K562 (cell line): ENCODE measurements around the gene NRXN2. TPM values are rescaled to one million over a fixed set of nuclear protein-coding genes. Genes with fewer than 3 reads are reported as not detected.

Experiments
- ATAC-seq: fragments of 200-7000 bp; cut with Tn5 transposase; 3 replicates; pipeline ENCODE4 v1.9.1; 2020; ENCODE audit warnings: moderate library complexity
- BruUV-seq: library from RNA; stranded (reverse); fragments of 400-500 nt; replicated peaks from 2 replicates; lab custom pipeline; 2021; lab: Mats Ljungman, UMichigan
- CTCF ChIA-PET: fragments of 300-600 bp; formaldehyde crosslinking; extraction: SDS; loops from one replicate; lab custom pipeline; 2021; ENCODE audit warnings: low intra/inter-chr PET ratio; lab: Yijun Ruan, JAX
- POLR2A ChIA-PET: fragments of 300-600, 350-650 bp; sonication (Branson Sonifier 250); formaldehyde crosslinking; extraction: SDS; loops from one replicate; lab custom pipeline; 2021; ENCODE audit warnings: antibody characterized with exemption, inconsistent platforms; lab: Yijun Ruan, JAX
- DNase-seq, 4 experiments: peaks; one replicate each; pipeline versions ENCODE4 v3.0.0 to v3.0.0-alpha.2; 2011 to 2018; ENCODE audit warnings: low spot score in 3 of 4, mixed read lengths in 3 of 4; ENCODE audit errors: extremely low read depth in 1 of 4
- FAIRE-seq: peaks from 2 replicates; lab custom pipeline; 2011; peaks lifted over from hg19 to GRCh38; lab: Jason Lieb, UNC
- H2AFZ ChIP-seq: 2 replicates; pipeline ENCODE4 v1.6.0; 2011; ENCODE audit warnings: low read depth, low read length, control low read depth, inconsistent platforms
- H3K27ac ChIP-seq: fragments of 200-600 bp; 3 replicates; pipeline ENCODE4 v1.8.0; 2011; ENCODE audit warnings: low read depth, mild to moderate bottlenecking, control low read depth, inconsistent platforms, low read length, moderate library complexity, mixed read lengths; ENCODE audit errors: extremely low read depth
- H3K27me3 ChIP-seq, 2 experiments: fragments of 300-600 bp in 1 of 2; 2 replicates in 1 of 2; 3 replicates in 1 of 2; pipeline versions ENCODE4 v1.6.0 to v1.8.0; 2011; ENCODE audit warnings: inconsistent platforms in 2 of 2, low read length in 2 of 2, mild to moderate bottlenecking in 1 of 2, mixed read lengths in 1 of 2, moderate library complexity in 1 of 2; ENCODE audit not compliant: control insufficient read depth in 2 of 2, insufficient read depth in 2 of 2
- H3K36me3 ChIP-seq: fragments of 300-600 bp; 3 replicates; pipeline ENCODE4 v1.8.0; 2011; ENCODE audit warnings: mild to moderate bottlenecking, low read length, inconsistent platforms; ENCODE audit not compliant: control insufficient read depth, insufficient read depth
- H3K4me1 ChIP-seq, 2 experiments: fragments of 200-600 bp in 1 of 2; replicated peaks in 1 of 2; 2 replicates in 1 of 2; 3 replicates in 1 of 2; pipeline versions ENCODE4 v1.5.1 to v1.8.0; 2011; ENCODE audit warnings: inconsistent platforms in 2 of 2, low read length in 2 of 2, mild to moderate bottlenecking in 1 of 2, mixed read lengths in 1 of 2, moderate library complexity in 1 of 2; ENCODE audit not compliant: control insufficient read depth in 2 of 2, insufficient read depth in 2 of 2
- H3K4me2 ChIP-seq: 2 replicates; pipeline ENCODE4 v1.6.1; 2011; ENCODE audit warnings: low read length, control low read depth, inconsistent platforms, mixed read lengths; ENCODE audit not compliant: insufficient read depth
- H3K4me3 ChIP-seq: fragments of 200-600 bp; sonication (generic), shearing (Covaris generic); 2 replicates; pipeline ENCODE4 v1.5.1; 2016; ENCODE audit warnings: control low read depth, inconsistent platforms
- H3K79me2 ChIP-seq: fragments of 200-600 bp; 3 replicates; pipeline ENCODE4 v1.8.0; 2011; ENCODE audit warnings: low read length, inconsistent platforms; ENCODE audit not compliant: control insufficient read depth, insufficient read depth
- H3K9ac ChIP-seq, 2 experiments: 2 replicates each; pipeline versions ENCODE4 v1.6.0 to v1.6.1; 2011; ENCODE audit warnings: low read depth in 2 of 2, low read length in 2 of 2, control low read depth in 1 of 2, inconsistent platforms in 1 of 2, mild to moderate bottlenecking in 1 of 2, mixed read lengths in 1 of 2; ENCODE audit not compliant: insufficient read depth in 1 of 2
- H3K9me1 ChIP-seq: one replicate; pipeline ENCODE4 v1.6.0; 2011; ENCODE audit warnings: inconsistent platforms, mild to moderate bottlenecking, low read length, moderate library complexity; ENCODE audit not compliant: control insufficient read depth, insufficient read depth
- H3K9me3 ChIP-seq: replicated peaks from 2 replicates; pipeline ENCODE4 v1.5.1; 2011; ENCODE audit warnings: low read depth, low read length, inconsistent platforms; ENCODE audit not compliant: control insufficient read depth, insufficient read depth
- H4K20me1 ChIP-seq: replicated peaks from 2 replicates; pipeline ENCODE4 v1.6.1; 2011; ENCODE audit warnings: low read length, inconsistent platforms, mixed read lengths; ENCODE audit not compliant: control insufficient read depth, insufficient read depth
- ATF1 ChIP-seq, 2 experiments: fragments of 450-650 bp in 1 of 2; IDR thresholded peaks; 2 replicates each; pipeline ENCODE4 v1.6.1; 2016; ENCODE audit warnings: missing compliant biosample characterization in 1 of 2, missing genetic modification characterization in 1 of 2
- BACH1 ChIP-seq: fragments of 200-800 bp; sonication (Bioruptor generic); IDR thresholded peaks from 2 replicates; pipeline ENCODE4 v1.6.1; 2016; ENCODE audit warnings: missing genetic modification characterization, missing compliant biosample characterization
- HDAC6 ChIP-seq: IDR thresholded peaks from 2 replicates; pipeline ENCODE4 v1.6.1; 2012; ENCODE audit warnings: low read depth, mild to moderate bottlenecking, control low read depth, inconsistent platforms, low read length, moderate library complexity
- MAFF ChIP-seq: IDR thresholded peaks from 2 replicates; pipeline ENCODE4 v1.6.1; 2012; ENCODE audit warnings: low read length, improper control_type of control experiment
- MTF1 ChIP-seq: fragments of 250-450 bp; sonication (Bioruptor Pico); IDR thresholded peaks from 2 replicates; pipeline ENCODE4 v1.9.0; 2021; ENCODE audit warnings: moderate library complexity, mild to moderate bottlenecking, inconsistent platforms, borderline replicate concordance
- MYNN ChIP-seq, 2 experiments: sonication (generic); formaldehyde crosslinking in 1 of 2; IDR thresholded peaks; 2 replicates each; pipeline versions ENCODE4 v1.5.0 to v1.6.1; 2016 to 2020; ENCODE audit warnings: antibody characterized with exemption in 1 of 2, missing genetic modification reagents in 1 of 2
- NFRKB ChIP-seq: fragments of 450-650 bp; IDR thresholded peaks from 2 replicates; pipeline ENCODE4 v1.6.1; 2016; ENCODE audit warnings: low read depth
- POLR2H ChIP-seq: IDR thresholded peaks from 2 replicates; pipeline ENCODE4 v1.6.1; 2016; ENCODE audit warnings: missing genetic modification characterization, low read depth, mild to moderate bottlenecking, control low read depth, missing compliant biosample characterization, moderate library complexity
- RCOR1 ChIP-seq, 2 experiments: IDR thresholded peaks; 2 replicates each; pipeline ENCODE4 v1.6.1; 2012; ENCODE audit warnings: low read depth in 2 of 2, low read length in 2 of 2, borderline replicate concordance in 1 of 2, improper control_type of control experiment in 1 of 2
- ZC3H4 ChIP-seq: sonication (generic); formaldehyde crosslinking; IDR thresholded peaks from 2 replicates; pipeline ENCODE4 v1.9.0; 2021; ENCODE audit warnings: missing genetic modification reagents, borderline replicate concordance
- ZNF174 ChIP-seq: fragments of 250-450 bp; sonication (Bioruptor Pico); IDR thresholded peaks from 2 replicates; pipeline ENCODE4 v1.4.0; 2020; ENCODE audit warnings: mild to moderate bottlenecking
- WGBS: fragments of 100-300 bp; shearing (Covaris generic); methylation state at CpG from one replicate; pipeline ENCODE4 v1.1.6; 2016; ENCODE audit warnings: low coverage, mixed read lengths; ENCODE audit not compliant: insufficient coverage; ENCODE audit errors: missing lambda C conversion rate; 5-methylcytosine and 5-hydroxymethylcytosine counted together
- in situ Hi-C: fragments of 300-500 bp; cut with MboI; formaldehyde crosslinking; loops from 4 replicates; pipeline ENCODE4 v1.15.0; 2018; ENCODE audit warnings: inconsistent platforms, mixed read lengths
- intact Hi-C: fragments of 100-400 bp; cut with micrococcal nuclease; formaldehyde crosslinking; loops from 2 replicates; pipeline ENCODE4 v1.14.2; 2022
- polyA plus RNA-seq, 8 experiments: library from polyadenylated mRNA; depleted of rRNA in 4 of 8; stranded (reverse) in 5 of 8; unstranded in 3 of 8; fragments of >200 nt; fragmentation: Nextera tagmentation in 2 of 8; fragmentation: Illumina TruSeq in 1 of 8; extraction: Ambion mirVana in 2 of 8; extraction: Trizol in 1 of 8; gene quantifications; 2 replicates each; pipeline versions ENCODE4 v1.2.1 to v1.2.3, GENCODE V29; 2011 to 2014; ENCODE audit warnings: inconsistent platforms in 1 of 8, missing spikeins in 1 of 8
- total RNA-seq, 7 experiments: library from RNA; depleted of rRNA in 6 of 7; stranded (reverse); fragments of >200 nt in 6 of 7; fragmentation: Illumina TruSeq in 2 of 7; extraction: Trizol in 2 of 7; gene quantifications; 2 replicates each; pipeline versions ENCODE4 v1.2.1 to v1.2.3, GENCODE V29; 2011 to 2021; ENCODE audit warnings: low replicate concordance in 1 of 7
- TF ChIP-seq, protein P1 (sequence below): fragments of 250-450 bp; sonication (Bioruptor Pico); IDR thresholded peaks from 2 replicates; pipeline ENCODE4 v1.6.1; 2021; ENCODE audit warnings: mild to moderate bottlenecking
- TF ChIP-seq, protein P2 (sequence below): fragments of 250-450 bp; sonication (Bioruptor Pico); IDR thresholded peaks from 2 replicates; pipeline ENCODE4 v1.5.0; 2020; ENCODE audit warnings: mild to moderate bottlenecking
- TF ChIP-seq, protein P3 (sequence below): sonication (generic); formaldehyde crosslinking; IDR thresholded peaks from 2 replicates; pipeline ENCODE4 v1.5.0; 2020; ENCODE audit warnings: missing genetic modification reagents
- TF ChIP-seq, protein P4 (sequence below): sonication (generic); formaldehyde crosslinking; IDR thresholded peaks from 2 replicates; pipeline ENCODE4 v1.9.0; 2022; ENCODE audit warnings: mild to moderate bottlenecking, missing genetic modification reagents

The NRXN2 gene
- total and polyA plus RNA-seq, 9 of the 15 experiments (the other 6 are each of a cell fraction or from before 2014, with no cell fraction given) = 0.07 to 0.47 (median 0.15) TPM; not detected in 4

DNA sequence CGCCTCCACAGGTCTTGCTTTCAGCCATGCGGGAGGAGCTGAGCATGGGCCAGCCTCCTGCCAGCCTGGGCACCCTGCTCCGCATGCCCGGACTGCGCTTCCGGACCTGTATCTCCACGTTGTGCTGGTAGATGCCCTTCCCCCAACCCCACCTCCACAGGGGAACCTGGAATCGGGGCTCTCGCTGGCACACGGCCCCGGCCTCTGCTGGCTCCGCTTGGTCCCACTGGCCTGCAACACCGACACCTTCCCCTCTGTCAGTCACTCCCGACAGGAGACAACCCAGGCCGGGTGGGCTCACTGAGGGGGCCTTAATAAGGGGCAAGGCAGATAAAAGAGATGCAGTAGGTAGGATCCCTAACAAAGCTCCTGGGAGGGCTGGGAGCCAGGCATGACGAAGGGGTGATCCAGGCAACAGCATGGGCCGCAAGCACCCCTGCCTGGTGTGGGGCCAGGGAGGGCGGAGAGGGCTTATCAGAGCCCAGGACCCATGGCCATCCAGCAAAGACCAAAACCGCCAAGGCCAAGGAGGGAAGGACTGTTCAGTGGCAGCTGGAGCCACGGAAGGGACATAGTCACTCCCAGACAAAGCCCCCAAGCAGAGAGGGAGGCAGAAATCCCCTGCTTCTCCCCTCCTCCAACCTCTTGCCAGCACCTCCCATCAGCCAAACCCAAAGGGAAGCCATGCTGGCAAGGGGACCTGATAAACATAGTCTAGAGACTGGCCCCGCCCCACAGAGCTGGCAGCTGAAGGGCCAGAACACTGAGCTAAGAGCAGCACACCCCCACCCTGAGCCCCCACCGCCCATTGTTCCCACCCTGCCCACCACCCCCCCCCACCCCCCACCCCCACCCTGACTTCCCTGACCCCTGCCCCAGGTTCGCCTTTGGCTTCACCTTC is 124.0 kb downstream of the NRXN2 start (continued):
- TF ChIP-seq ZNF174 (CRISPR knock-in tag) (no peak), ATF1 (CRISPR knock-in tag; IDR thresholded peaks at IDR 0.05) (no peak), ATF1 (tag; IDR thresholded peaks at IDR 0.05) (no peak), BACH1 (tag) (no peak), POLR2H (tag) (no peak), MTF1 (no peak), MAFF (no peak), RCOR1 (IDR thresholded peaks at IDR 0.05; ENCODE audit: borderline replicate concordance in 1 of 2, low read depth in 2 of 2, low read length in 2 of 2) (no peak)
- TF ChIP-seq, protein P1, sequence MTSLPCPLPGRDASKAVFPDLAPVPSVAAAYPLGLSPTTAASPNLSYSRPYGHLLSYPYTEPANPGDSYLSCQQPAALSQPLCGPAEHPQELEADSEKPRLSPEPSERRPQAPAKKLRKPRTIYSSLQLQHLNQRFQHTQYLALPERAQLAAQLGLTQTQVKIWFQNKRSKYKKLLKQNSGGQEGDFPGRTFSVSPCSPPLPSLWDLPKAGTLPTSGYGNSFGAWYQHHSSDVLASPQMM (CRISPR knock-in tag) = no peak
- TF ChIP-seq, all 486 proteins: peak for 0

DNA sequence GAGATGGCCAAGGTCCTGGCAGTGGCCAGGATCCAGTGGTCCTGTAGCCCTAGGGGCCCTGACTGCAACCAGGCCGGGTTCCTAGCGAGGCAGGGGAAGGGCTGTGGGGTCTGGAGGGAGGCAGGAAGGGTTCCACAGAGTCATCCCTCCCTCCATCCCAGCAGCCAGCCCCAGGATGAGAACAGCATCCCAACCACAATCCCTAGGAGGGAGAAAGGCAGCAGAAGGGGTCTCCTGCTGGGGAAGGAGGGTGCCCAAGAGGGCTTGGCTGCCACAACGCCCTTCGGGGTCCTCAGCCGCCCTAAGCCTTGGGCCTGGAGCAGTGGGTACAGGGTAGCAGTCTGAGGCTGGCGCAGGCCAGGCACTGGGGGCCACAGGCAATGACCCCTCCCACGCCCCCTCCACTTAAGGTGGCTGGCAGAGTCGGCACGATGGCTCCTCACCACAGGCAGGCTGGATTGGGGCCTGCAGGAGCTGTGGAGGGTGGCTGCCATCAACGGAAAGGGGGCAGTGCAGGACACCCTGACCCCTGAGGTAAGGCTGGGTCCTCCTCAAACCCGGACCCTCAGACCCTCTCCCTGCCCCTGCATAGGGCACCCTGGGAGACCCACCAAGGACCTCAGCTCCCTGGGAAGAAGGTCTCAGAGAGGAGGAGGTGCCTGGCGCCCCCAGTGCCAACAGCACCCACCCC is 124.7 kb downstream of the NRXN2 start:
- Histone ChIP-seq H4K20me1 (peaks cover 4% of the 10 kb centered on the region), H2AFZ (no peak overlapping the region), H3K9me1 (no peaks in the 10 kb centered on the region), H3K4me3 (no peak overlapping the region), H3K4me1 (peaks cover 0 to 22% of the 10 kb centered on the region in 2 experiments; a peak in 2 of 5 replicates), H3K9ac (peak overlapping the region in 1 of 2 experiments; percentile 45; a peak in 1 of 4 replicates), H3K27ac (no peak overlapping the region), H3K4me2 (no peak overlapping the region), H3K9me3 (no peaks in the 10 kb centered on the region), H3K79me2 (no peaks in the 10 kb centered on the region), H3K27me3 (peaks cover 4 to 48% of the 10 kb centered on the region in 2 experiments; a peak in 3 of 5 replicates), H3K36me3 (no peaks in the 10 kb centered on the region)
- ChIA-PET CTCF (no interaction called here), POLR2A (interaction anchor here (1.1 kb wide), 1 partner anchor 15 kb away, joined by 3 read pairs; no protein-coding TSS in a partner anchor)
- in situ Hi-C loops = no loop called here
- no peak for FAIRE-seq
- DNase-seq = no peak
- no TSS peak for BruUV-seq
- ATAC-seq = no peak
- intact Hi-C loops = no loop called here
- 2% methylated on average over 9 of the region's 12 CpGs for WGBS
- TF ChIP-seq MYNN (IDR thresholded peaks at IDR 0.05) = no peak
- no peak for TF ChIP-seq MYNN (CRISPR knock-in tag; IDR thresholded peaks at IDR 0.05)
- no peak for TF ChIP-seq NFRKB
- TF ChIP-seq, protein P2, sequence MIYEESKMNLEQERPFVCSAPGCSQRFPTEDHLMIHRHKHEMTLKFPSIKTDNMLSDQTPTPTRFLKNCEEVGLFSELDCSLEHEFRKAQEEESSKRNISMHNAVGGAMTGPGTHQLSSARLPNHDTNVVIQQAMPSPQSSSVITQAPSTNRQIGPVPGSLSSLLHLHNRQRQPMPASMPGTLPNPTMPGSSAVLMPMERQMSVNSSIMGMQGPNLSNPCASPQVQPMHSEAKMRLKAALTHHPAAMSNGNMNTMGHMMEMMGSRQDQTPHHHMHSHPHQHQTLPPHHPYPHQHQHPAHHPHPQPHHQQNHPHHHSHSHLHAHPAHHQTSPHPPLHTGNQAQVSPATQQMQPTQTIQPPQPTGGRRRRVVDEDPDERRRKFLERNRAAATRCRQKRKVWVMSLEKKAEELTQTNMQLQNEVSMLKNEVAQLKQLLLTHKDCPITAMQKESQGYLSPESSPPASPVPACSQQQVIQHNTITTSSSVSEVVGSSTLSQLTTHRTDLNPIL (CRISPR knock-in tag) = no peak
- no peak for TF ChIP-seq HDAC6
- TF ChIP-seq ZC3H4 (CRISPR knock-in tag) = no peak
- TF ChIP-seq, protein P3, sequence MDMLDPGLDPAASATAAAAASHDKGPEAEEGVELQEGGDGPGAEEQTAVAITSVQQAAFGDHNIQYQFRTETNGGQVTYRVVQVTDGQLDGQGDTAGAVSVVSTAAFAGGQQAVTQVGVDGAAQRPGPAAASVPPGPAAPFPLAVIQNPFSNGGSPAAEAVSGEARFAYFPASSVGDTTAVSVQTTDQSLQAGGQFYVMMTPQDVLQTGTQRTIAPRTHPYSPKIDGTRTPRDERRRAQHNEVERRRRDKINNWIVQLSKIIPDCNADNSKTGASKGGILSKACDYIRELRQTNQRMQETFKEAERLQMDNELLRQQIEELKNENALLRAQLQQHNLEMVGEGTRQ (CRISPR knock-in tag) = no peak
- TF ChIP-seq, protein P4, sequence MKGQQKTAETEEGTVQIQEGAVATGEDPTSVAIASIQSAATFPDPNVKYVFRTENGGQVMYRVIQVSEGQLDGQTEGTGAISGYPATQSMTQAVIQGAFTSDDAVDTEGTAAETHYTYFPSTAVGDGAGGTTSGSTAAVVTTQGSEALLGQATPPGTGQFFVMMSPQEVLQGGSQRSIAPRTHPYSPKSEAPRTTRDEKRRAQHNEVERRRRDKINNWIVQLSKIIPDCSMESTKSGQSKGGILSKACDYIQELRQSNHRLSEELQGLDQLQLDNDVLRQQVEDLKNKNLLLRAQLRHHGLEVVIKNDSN (CRISPR knock-in tag) = no peak
